ENCODE measurements around the gene EIF4B.

Gene EIF4B

GRCh38 chr12:53082637-53083175 lies 76.5 kb downstream of the EIF4B start:
- H3K27ac ChIP-seq (ENCODE audit: low read depth, low read length), result no peak overlapping the region
- H4K12ac ChIP-seq (ENCODE audit: low read depth, low read length), result no peak overlapping the region
- no CpG with 5 or more reads among the region's 2 CpGs for WGBS (ENCODE audit: extremely low coverage, insufficient coverage, insufficient read length)
- no peak overlapping the region for H2AK5ac ChIP-seq (ENCODE audit: low read length)
- H3K79me2 ChIP-seq (ENCODE audit: control insufficient read depth, insufficient read depth, low read length, poor library complexity), result peaks cover 8% of the 10 kb centered on the region
- no peak overlapping the region for H3K14ac ChIP-seq (ENCODE audit: low read length)
- no peak overlapping the region for H3K9ac ChIP-seq (ENCODE audit: low read length)
- no peak overlapping the region for H3K4ac ChIP-seq (ENCODE audit: low read depth, low read length)
- no peak overlapping the region for H3K18ac ChIP-seq (ENCODE audit: low read length)
- H3K36me3 ChIP-seq (ENCODE audit: control insufficient read depth in 1 of 2, insufficient read depth in 2 of 2, low read length in 2 of 2), result no peaks in the 10 kb centered on the region
- DNase-seq, result no peak
- H2BK5ac ChIP-seq (ENCODE audit: low read depth, low read length, poor library complexity), result no peak overlapping the region
- no peak overlapping the region for H3K23ac ChIP-seq (ENCODE audit: low read length)
- no peak overlapping the region for H3K4me3 ChIP-seq (ENCODE audit: low read depth, low read length)
- peaks cover 9% of the 10 kb centered on the region for H3K79me1 ChIP-seq (ENCODE audit: low read length)
- H3K9me3 ChIP-seq (ENCODE audit: insufficient read depth, low read depth, low read length), result peaks cover 2% of the 10 kb centered on the region
- no peak overlapping the region for H3K4me2 ChIP-seq (ENCODE audit: low read length)
- no peak overlapping the region for H2BK12ac ChIP-seq (ENCODE audit: low read length)
- H3K4me1 ChIP-seq (ENCODE audit: control insufficient read depth in 1 of 2, insufficient read depth in 2 of 2, low read length in 2 of 2), result peaks cover 6 to 9% of the 10 kb centered on the region in 2 experiments
- H2AFZ ChIP-seq (ENCODE audit: insufficient read depth, low read length, poor library complexity), result no peak overlapping the region
- no peak overlapping the region for H4K8ac ChIP-seq (ENCODE audit: low read depth, low read length)
- H2BK120ac ChIP-seq (ENCODE audit: insufficient read depth, low read length, poor library complexity), result no peak overlapping the region
- H4K91ac ChIP-seq (ENCODE audit: low read depth, low read length), result no peak overlapping the region
- H3K27me3 ChIP-seq (ENCODE audit: insufficient read depth, low read length), result no peaks in the 10 kb centered on the region

DNA sequence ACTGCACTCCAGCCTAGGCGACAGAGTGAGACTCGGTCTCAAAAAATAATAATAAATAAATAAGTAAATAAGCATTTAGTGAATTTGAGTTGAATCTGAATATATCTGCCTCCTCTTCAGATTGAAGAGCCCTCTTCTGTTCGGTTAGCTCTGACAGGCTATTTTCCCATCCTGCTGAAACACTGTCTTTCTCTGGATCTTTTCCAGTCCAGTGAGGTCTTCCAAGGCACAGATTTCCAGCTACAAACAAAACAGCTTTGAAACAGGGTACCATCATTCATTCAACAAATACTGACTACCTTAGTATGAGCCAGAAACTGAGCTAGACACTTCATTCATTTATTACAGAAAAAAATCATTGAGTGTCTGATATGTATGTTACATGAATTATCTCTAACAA lies 80.1 kb downstream of the EIF4B start:
- no peak overlapping the region for H4K91ac ChIP-seq (ENCODE audit: low read depth, low read length)
- no peak overlapping the region for H3K4ac ChIP-seq (ENCODE audit: low read depth, low read length)
- no peak overlapping the region for H3K4me2 ChIP-seq (ENCODE audit: low read length)
- H3K27ac ChIP-seq (ENCODE audit: low read depth, low read length), result no peak overlapping the region
- no peaks in the 10 kb centered on the region for H3K79me2 ChIP-seq (ENCODE audit: control insufficient read depth, insufficient read depth, low read length, poor library complexity)
- H3K14ac ChIP-seq (ENCODE audit: low read length), result no peak overlapping the region
- H2AFZ ChIP-seq (ENCODE audit: insufficient read depth, low read length, poor library complexity), result no peak overlapping the region
- H3K9ac ChIP-seq (ENCODE audit: low read length), result no peak overlapping the region
- no peak overlapping the region for H4K12ac ChIP-seq (ENCODE audit: low read depth, low read length)
- no peak overlapping the region for H3K4me3 ChIP-seq (ENCODE audit: low read depth, low read length)
- H2AK5ac ChIP-seq (ENCODE audit: low read length), result no peak overlapping the region
- H3K36me3 ChIP-seq (ENCODE audit: control insufficient read depth in 1 of 2, insufficient read depth in 2 of 2, low read length in 2 of 2), result no peaks in the 10 kb centered on the region
- H3K27me3 ChIP-seq (ENCODE audit: insufficient read depth, low read length), result no peaks in the 10 kb centered on the region
- H3K79me1 ChIP-seq (ENCODE audit: low read length), result no peaks in the 10 kb centered on the region
- no peak overlapping the region for H3K23ac ChIP-seq (ENCODE audit: low read length)
- no peak overlapping the region for H2BK5ac ChIP-seq (ENCODE audit: low read depth, low read length, poor library complexity)
- H3K9me3 ChIP-seq (ENCODE audit: insufficient read depth, low read depth, low read length), result no peaks in the 10 kb centered on the region
- H4K8ac ChIP-seq (ENCODE audit: low read depth, low read length), result no peak overlapping the region
- no CpG with 5 or more reads among the region's 3 CpGs for WGBS (ENCODE audit: extremely low coverage, insufficient coverage, insufficient read length)
- no peak overlapping the region for H2BK12ac ChIP-seq (ENCODE audit: low read length)
- H2BK120ac ChIP-seq (ENCODE audit: insufficient read depth, low read length, poor library complexity), result no peak overlapping the region
- H3K18ac ChIP-seq (ENCODE audit: low read length), result no peak overlapping the region
- H3K4me1 ChIP-seq (ENCODE audit: control insufficient read depth in 1 of 2, insufficient read depth in 2 of 2, low read length in 2 of 2), result no peaks in the 10 kb centered on the region
- no peak for DNase-seq

DNA sequence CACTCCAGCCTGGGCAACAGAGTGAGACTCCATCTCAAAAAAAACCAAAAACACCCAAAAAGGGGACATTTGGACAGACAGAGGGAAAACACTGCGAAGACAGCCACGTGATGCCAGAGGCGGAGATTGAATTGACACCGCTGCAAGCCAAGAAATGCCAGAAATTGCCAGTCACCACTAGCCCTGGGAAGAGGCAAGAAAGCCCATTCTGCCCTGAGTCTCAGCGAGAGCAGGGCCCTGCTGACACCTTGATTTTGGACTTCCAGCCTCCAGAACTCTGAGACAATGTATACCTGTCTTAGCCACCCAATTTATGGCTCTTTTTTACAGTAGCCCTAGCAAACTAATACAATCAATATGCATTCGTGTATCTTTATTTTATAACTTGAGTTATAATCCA lies 83.8 kb downstream of the EIF4B start:
- Histone ChIP-seq H2BK12ac (ENCODE audit: low read length) (no peak overlapping the region), H3K4ac (ENCODE audit: low read depth, low read length) (no peak overlapping the region), H3K18ac (ENCODE audit: low read length) (no peak overlapping the region), H3K4me3 (ENCODE audit: low read depth, low read length) (no peak overlapping the region), H3K23ac (ENCODE audit: low read length) (no peak overlapping the region), H2AFZ (ENCODE audit: insufficient read depth, low read length, poor library complexity) (no peak overlapping the region), H3K27ac (ENCODE audit: low read depth, low read length) (no peak overlapping the region), H3K27me3 (ENCODE audit: insufficient read depth, low read length) (no peaks in the 10 kb centered on the region), H2BK5ac (ENCODE audit: low read depth, low read length, poor library complexity) (no peak overlapping the region), H4K8ac (ENCODE audit: low read depth, low read length) (no peak overlapping the region), H3K79me2 (ENCODE audit: control insufficient read depth, insufficient read depth, low read length, poor library complexity) (no peaks in the 10 kb centered on the region), H2BK120ac (ENCODE audit: insufficient read depth, low read length, poor library complexity) (no peak overlapping the region), H3K4me2 (ENCODE audit: low read length) (no peak overlapping the region), H3K36me3 (ENCODE audit: control insufficient read depth in 1 of 2, insufficient read depth in 2 of 2, low read length in 2 of 2) (no peaks in the 10 kb centered on the region), H4K12ac (ENCODE audit: low read depth, low read length) (peak overlapping the region; percentile 3), H3K79me1 (ENCODE audit: low read length) (no peaks in the 10 kb centered on the region), H3K9me3 (ENCODE audit: insufficient read depth, low read depth, low read length) (no peaks in the 10 kb centered on the region), H3K4me1 (ENCODE audit: control insufficient read depth in 1 of 2, insufficient read depth in 2 of 2, low read length in 2 of 2) (no peaks in the 10 kb centered on the region), H3K14ac (ENCODE audit: low read length) (no peak overlapping the region), H4K91ac (ENCODE audit: low read depth, low read length) (no peak overlapping the region), H3K9ac (ENCODE audit: low read length) (no peak overlapping the region), H2AK5ac (ENCODE audit: low read length) (no peak overlapping the region)
- DNase-seq, result no peak
- WGBS (ENCODE audit: extremely low coverage, insufficient coverage, insufficient read length), result no CpG with 5 or more reads among the region's 6 CpGs

GRCh38 chr12:53090554-53090953 lies 84.3 kb downstream of the EIF4B start:
- Histone ChIP-seq H3K4me1 (ENCODE audit: control insufficient read depth in 1 of 2, insufficient read depth in 2 of 2, low read length in 2 of 2) (no peaks in the 10 kb centered on the region), H3K18ac (ENCODE audit: low read length) (no peak overlapping the region), H3K23ac (ENCODE audit: low read length) (no peak overlapping the region)

More at GRCh38 chr12:53090554-53090953, 84.3 kb downstream of the EIF4B start:
- no peak overlapping the region for H2AFZ ChIP-seq (ENCODE audit: insufficient read depth, low read length, poor library complexity)
- H3K36me3 ChIP-seq (ENCODE audit: control insufficient read depth in 1 of 2, insufficient read depth in 2 of 2, low read length in 2 of 2), result no peaks in the 10 kb centered on the region
- no peaks in the 10 kb centered on the region for H3K79me1 ChIP-seq (ENCODE audit: low read length)
- H3K79me2 ChIP-seq (ENCODE audit: control insufficient read depth, insufficient read depth, low read length, poor library complexity), result no peaks in the 10 kb centered on the region
- H4K8ac ChIP-seq (ENCODE audit: low read depth, low read length), result no peak overlapping the region
- no peak overlapping the region for H3K4ac ChIP-seq (ENCODE audit: low read depth, low read length)
- no peak overlapping the region for H3K27ac ChIP-seq (ENCODE audit: low read depth, low read length)
- H2BK12ac ChIP-seq (ENCODE audit: low read length), result no peak overlapping the region
- H4K12ac ChIP-seq (ENCODE audit: low read depth, low read length), result no peak overlapping the region
- no peak overlapping the region for H3K4me2 ChIP-seq (ENCODE audit: low read length)
- H2BK5ac ChIP-seq (ENCODE audit: low read depth, low read length, poor library complexity), result no peak overlapping the region
- no peak overlapping the region for H3K9ac ChIP-seq (ENCODE audit: low read length)
- H3K27me3 ChIP-seq (ENCODE audit: insufficient read depth, low read length), result no peaks in the 10 kb centered on the region
- no peak for DNase-seq
- no peak overlapping the region for H4K91ac ChIP-seq (ENCODE audit: low read depth, low read length)
- no CpG with 5 or more reads among the region's 2 CpGs for WGBS (ENCODE audit: extremely low coverage, insufficient coverage, insufficient read length)
- H2AK5ac ChIP-seq (ENCODE audit: low read length), result no peak overlapping the region
- H3K9me3 ChIP-seq (ENCODE audit: insufficient read depth, low read depth, low read length), result no peaks in the 10 kb centered on the region
- no peak overlapping the region for H3K14ac ChIP-seq (ENCODE audit: low read length)
- no peak overlapping the region for H3K4me3 ChIP-seq (ENCODE audit: low read depth, low read length)
- no peak overlapping the region for H2BK120ac ChIP-seq (ENCODE audit: insufficient read depth, low read length, poor library complexity)
